Stimulated activated CD8-positive, alpha-beta memory T cell treated with anti-CD3 and anti-CD28 coated beads, Interleukin-2, amount 100 ng/mL, for 48 hours (primary cell): Measurements from ENCODE around the gene FOXN3.

Experiments
- DNase-seq, 2 donors: peaks; one replicate each; pipeline ENCODE4 v3.0.0-alpha.2; 2020; ENCODE audit warnings: low read depth in 2 of 2

Gene FOXN3

GRCh38 chr14:89279649-89280232 is 137.3 kb downstream of the FOXN3 start:
- no peak for DNase-seq

GRCh38 chr14:89277203-89277602 is 139.8 kb downstream of the FOXN3 start:
- DNase-seq = no peak

- peak; percentile 82 to 85 for DNase-seq
Observed at GRCh38 chr14:89276424-89276975, 140.5 kb downstream of the FOXN3 start.

GRCh38 chr14:89270439-89271227 is 146.4 kb downstream of the FOXN3 start:
- DNase-seq = no peak

- no peak for DNase-seq
Observed at GRCh38 chr14:89269404-89269803, 147.6 kb downstream of the FOXN3 start.

GRCh38 chr14:89268514-89268913 is 148.5 kb downstream of the FOXN3 start:
- no peak for DNase-seq

- DNase-seq = no peak
Observed at GRCh38 chr14:89267656-89268055, 149.4 kb downstream of the FOXN3 start.

GRCh38 chr14:89267163-89267562 is 149.9 kb downstream of the FOXN3 start:
- DNase-seq = no peak

- no peak for DNase-seq
Observed at GRCh38 chr14:89266754-89267153, 150.3 kb downstream of the FOXN3 start.

- no peak for DNase-seq
Observed at GRCh38 chr14:89265234-89265633, 151.8 kb downstream of the FOXN3 start.

GRCh38 chr14:89264196-89264800 is 152.7 kb downstream of the FOXN3 start:
- DNase-seq = no peak

GRCh38 chr14:89262041-89262440 is 155.0 kb downstream of the FOXN3 start:
- no peak for DNase-seq

GRCh38 chr14:89260898-89261297 is 156.1 kb downstream of the FOXN3 start:
- no peak for DNase-seq

- no peak for DNase-seq
Observed at GRCh38 chr14:89259951-89260609, 157.0 kb downstream of the FOXN3 start.

- DNase-seq = no peak
Observed at GRCh38 chr14:89258728-89259273, 158.2 kb downstream of the FOXN3 start.

- no peak for DNase-seq
Observed at GRCh38 chr14:89256951-89257350, 160.1 kb downstream of the FOXN3 start.

- no peak for DNase-seq
Observed at GRCh38 chr14:89256283-89256682, 160.8 kb downstream of the FOXN3 start.

- no peak for DNase-seq
Observed at GRCh38 chr14:89255852-89256251, 161.2 kb downstream of the FOXN3 start.

GRCh38 chr14:89255012-89255411 is 162.0 kb downstream of the FOXN3 start:
- no peak for DNase-seq

GRCh38 chr14:89254166-89254909 is 162.7 kb downstream of the FOXN3 start:
- no peak for DNase-seq

GRCh38 chr14:89252887-89253532 is 164.0 kb downstream of the FOXN3 start:
- DNase-seq = no peak
